Progenitor cell of endocrine pancreas (in vitro differentiated cells): ENCODE measurements around the gene PRKCB. TPM values are rescaled to one million over a fixed set of nuclear protein-coding genes. Genes with fewer than 3 reads are reported as not detected.
A peak's percentile ranks its signal among the peaks of the same experiment; 100 is the strongest.

Experiments used
- DNase-seq: peaks from one replicate; pipeline ENCODE4 v3.0.0; 2021; ENCODE audit warnings: low spot score; ENCODE audit not compliant: unreplicated experiment
- H3K27ac Mint-ChIP-seq: 2 replicates; pipeline ENCODE4 v1.8.0; 2021; ENCODE audit warnings: mild to moderate bottlenecking, moderate library complexity, mixed read lengths
- H3K27me3 Mint-ChIP-seq: 2 replicates; pipeline ENCODE4 v1.8.0; 2021; ENCODE audit warnings: mixed read lengths
- H3K36me3 Mint-ChIP-seq: 2 replicates; pipeline ENCODE4 v1.8.0; 2022; ENCODE audit warnings: mixed read lengths; ENCODE audit not compliant: insufficient read depth
- H3K4me1 Mint-ChIP-seq: 2 replicates; pipeline ENCODE4 v1.8.0; 2021; ENCODE audit warnings: low read depth, mixed read lengths
- H3K4me3 Mint-ChIP-seq: 2 replicates; pipeline ENCODE4 v1.8.0; 2021; ENCODE audit warnings: low read depth, mild to moderate bottlenecking, moderate library complexity, mixed read lengths
- H3K9me3 Mint-ChIP-seq: 2 replicates; pipeline ENCODE4 v1.8.0; 2021; ENCODE audit warnings: low read depth, mixed read lengths
- total RNA-seq: library from RNA; stranded (reverse); gene quantifications from 2 replicates; pipeline ENCODE4 v1.2.1, GENCODE V29; 2021
- TF ChIP-seq, protein P1 (sequence below): fragments of 200-600 bp; sonication (generic); IDR thresholded peaks from one replicate; pipeline ENCODE4 v1.5.0; 2021; ENCODE audit warnings: antibody characterized with exemption, mild to moderate bottlenecking; ENCODE audit not compliant: unreplicated experiment

The PRKCB gene
- total RNA-seq, 1 donor from 2014 or later = 0.36 TPM

DNA sequence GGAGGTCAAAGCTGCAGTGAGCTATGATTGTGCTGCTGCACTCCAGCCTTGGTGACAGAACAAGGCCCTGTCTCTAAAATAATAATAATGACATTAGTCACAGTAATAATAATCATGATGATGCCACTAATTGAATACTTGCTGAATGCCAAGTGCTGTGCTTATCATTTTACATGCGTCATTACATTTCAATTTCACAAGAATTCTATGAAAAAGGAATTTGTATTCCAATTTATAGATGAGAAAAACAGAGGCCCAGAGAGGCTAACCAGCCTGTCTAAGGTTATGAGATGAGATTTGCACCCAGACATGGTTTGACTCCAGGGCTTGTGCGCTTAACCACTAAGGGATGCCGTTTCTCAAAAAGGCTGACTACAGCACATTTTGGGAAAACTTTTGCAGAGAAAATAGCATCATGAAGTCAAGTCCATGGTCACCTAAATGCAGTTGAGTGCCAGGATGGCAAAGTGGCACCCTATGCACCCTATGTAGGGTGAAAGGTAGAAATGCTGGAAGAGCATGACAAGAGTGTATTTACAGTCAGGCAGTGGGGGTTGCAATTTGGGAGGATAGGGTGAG, 276.0 kb downstream of the PRKCB start:
- no peaks in the 10 kb centered on the region for H3K4me1 Mint-ChIP-seq
- no peak for DNase-seq
- peak overlapping the region; percentile 77 for H3K27ac Mint-ChIP-seq
- H3K27me3 Mint-ChIP-seq = no peaks in the 10 kb centered on the region
- TF ChIP-seq, protein P1, sequence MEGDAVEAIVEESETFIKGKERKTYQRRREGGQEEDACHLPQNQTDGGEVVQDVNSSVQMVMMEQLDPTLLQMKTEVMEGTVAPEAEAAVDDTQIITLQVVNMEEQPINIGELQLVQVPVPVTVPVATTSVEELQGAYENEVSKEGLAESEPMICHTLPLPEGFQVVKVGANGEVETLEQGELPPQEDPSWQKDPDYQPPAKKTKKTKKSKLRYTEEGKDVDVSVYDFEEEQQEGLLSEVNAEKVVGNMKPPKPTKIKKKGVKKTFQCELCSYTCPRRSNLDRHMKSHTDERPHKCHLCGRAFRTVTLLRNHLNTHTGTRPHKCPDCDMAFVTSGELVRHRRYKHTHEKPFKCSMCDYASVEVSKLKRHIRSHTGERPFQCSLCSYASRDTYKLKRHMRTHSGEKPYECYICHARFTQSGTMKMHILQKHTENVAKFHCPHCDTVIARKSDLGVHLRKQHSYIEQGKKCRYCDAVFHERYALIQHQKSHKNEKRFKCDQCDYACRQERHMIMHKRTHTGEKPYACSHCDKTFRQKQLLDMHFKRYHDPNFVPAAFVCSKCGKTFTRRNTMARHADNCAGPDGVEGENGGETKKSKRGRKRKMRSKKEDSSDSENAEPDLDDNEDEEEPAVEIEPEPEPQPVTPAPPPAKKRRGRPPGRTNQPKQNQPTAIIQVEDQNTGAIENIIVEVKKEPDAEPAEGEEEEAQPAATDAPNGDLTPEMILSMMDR = no peak
- no peak overlapping the region for H3K4me3 Mint-ChIP-seq
- no peaks in the 10 kb centered on the region for H3K36me3 Mint-ChIP-seq
- peaks cover 7% of the 10 kb centered on the region for H3K9me3 Mint-ChIP-seq

DNA sequence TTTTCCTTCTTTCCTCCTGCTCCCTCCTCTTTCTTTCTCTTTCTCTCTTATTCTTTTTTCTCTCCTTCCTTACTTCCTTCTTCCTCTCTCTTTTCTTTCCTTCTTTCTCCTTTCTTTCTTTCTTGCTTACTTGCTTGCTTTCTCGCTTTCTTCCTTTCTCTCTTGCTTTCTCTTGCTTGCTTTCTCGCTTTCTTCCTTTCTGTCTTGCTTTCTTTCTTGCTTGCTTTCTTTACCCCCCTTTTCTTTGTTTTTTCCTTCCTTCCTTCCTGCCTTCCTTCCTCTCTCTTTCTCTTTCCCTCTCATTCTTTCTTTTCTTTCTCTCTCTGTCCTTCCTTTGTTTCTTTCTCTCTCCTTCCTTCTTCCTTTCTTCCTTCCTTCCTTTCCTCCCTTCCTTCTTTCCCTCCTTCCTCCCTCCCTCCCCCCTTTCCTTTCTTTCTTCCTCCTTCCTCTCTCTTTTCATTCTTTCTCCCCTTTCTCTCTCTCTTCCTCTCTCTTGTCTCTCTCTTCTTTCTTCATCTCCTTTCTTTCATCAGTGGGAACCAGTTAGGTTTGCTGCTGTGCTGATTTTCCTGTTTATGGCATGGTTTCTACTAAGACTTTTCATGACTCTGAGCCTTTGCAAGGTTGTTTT, 277.4 kb downstream of the PRKCB start:
- Mint-ChIP-seq H3K9me3 (peaks cover 7% of the 10 kb centered on the region), H3K36me3 (no peaks in the 10 kb centered on the region), H3K27me3 (peaks cover 3% of the 10 kb centered on the region), H3K27ac (no peak overlapping the region), H3K4me1 (no peaks in the 10 kb centered on the region), H3K4me3 (no peak overlapping the region)
- no peak for DNase-seq
- TF ChIP-seq, protein P1 = no peak

DNA sequence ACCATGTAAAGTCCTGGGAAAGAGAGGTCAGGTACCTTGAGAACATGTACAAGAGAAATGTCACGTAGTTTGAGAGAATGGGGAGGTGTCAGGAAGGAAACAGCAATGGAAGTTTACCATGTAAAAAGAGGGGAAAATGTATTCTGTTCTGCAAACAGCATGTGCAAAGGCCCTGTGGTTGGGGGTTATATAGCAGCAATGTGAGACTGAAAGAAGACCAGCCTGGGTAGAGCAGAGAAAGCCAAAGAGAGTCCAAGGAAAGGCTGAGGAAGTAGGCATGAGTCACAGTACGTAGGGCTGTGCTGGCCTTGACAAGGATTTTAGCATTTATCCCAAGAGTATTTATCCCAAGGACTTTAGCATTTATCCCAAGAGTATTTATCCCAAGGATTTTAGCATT, 279.1 kb downstream of the PRKCB start:
- Mint-ChIP-seq H3K27ac (no peak overlapping the region), H3K4me3 (no peak overlapping the region), H3K9me3 (peaks cover 7% of the 10 kb centered on the region), H3K36me3 (no peaks in the 10 kb centered on the region), H3K4me1 (no peaks in the 10 kb centered on the region), H3K27me3 (peaks cover 11% of the 10 kb centered on the region)
- DNase-seq = no peak
- TF ChIP-seq, protein P1 = no peak

DNA sequence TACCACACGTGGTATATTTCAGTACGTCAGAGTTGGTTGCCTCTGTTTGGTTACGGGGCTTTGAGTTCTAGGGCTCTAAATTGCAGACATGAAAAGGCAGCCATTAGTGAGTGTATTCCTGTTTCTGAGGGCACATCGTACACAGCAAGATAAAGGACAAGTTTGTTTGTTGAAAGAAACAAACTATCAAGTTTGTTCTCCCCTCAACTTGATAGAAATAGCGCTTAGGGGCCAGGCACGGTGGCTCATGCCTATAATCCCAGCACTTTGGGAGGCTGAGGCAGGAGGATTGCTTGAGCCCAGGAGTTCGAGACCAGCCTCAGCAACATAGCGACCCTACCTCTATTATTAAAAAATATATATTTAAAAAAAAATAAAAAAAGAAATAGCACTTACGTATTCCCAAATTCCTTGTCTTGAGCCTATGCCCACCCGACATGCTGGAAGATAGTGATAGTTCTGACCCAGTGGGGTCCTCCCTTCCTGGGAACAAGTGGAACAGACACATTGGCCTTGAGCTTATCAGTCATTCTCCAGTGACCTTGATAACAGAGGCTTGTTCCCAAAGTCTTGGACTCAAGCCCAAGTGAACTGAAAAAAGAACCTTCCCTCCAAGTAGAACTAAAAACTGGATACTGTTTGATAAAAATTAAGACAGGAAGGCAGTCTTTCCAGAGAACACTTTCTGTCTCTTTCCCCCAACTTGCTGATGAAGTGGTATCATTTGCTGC, 280.4 kb downstream of the PRKCB start:
- Mint-ChIP-seq H3K27ac (no peak overlapping the region), H3K4me1 (no peaks in the 10 kb centered on the region), H3K36me3 (no peaks in the 10 kb centered on the region), H3K4me3 (no peak overlapping the region), H3K9me3 (peaks cover 7% of the 10 kb centered on the region), H3K27me3 (peaks cover 12% of the 10 kb centered on the region)
- TF ChIP-seq, protein P1 = no peak
- no peak for DNase-seq

DNA sequence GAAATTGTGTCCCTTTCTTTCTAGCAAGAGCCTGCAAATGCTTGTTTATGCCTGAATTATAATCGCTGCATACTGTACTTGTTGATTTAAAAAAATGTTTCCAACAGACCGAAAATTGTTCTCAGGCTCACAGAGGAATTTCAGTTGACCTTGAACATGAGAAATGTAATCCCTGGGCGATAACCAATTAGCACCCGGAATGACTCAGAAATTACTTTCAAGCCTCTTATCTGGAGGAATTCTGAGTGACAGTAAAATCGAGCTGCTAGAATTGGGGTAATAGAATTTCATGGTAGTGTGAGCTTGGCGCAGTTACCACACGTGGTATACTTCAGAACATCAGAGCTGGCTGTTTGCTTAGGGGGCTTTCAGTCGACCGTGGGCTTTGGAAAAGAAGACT, 281.2 kb downstream of the PRKCB start:
- Mint-ChIP-seq H3K4me3 (no peak overlapping the region), H3K36me3 (no peaks in the 10 kb centered on the region), H3K4me1 (no peaks in the 10 kb centered on the region), H3K27me3 (peaks cover 15% of the 10 kb centered on the region), H3K9me3 (peaks cover 7% of the 10 kb centered on the region), H3K27ac (no peak overlapping the region)
- DNase-seq = no peak
- TF ChIP-seq, protein P1 = no peak
